MM.1S (cell line): Measurements from ENCODE around the gene ATXN10.
A peak's percentile ranks its signal among the peaks of the same experiment; 100 is the strongest.

Experiments used
- DNase-seq: peaks from one replicate; pipeline ENCODE4 v3.0.0-alpha.2; 2015
- H2AFZ ChIP-seq: fragments of 300-600 bp; sonication (generic); 2 replicates; pipeline ENCODE4 v1.6.0; 2016; ENCODE audit warnings: antibody characterized with exemption, low read length
- H3F3A ChIP-seq: fragments of 300-600 bp; sonication (generic); 2 replicates; pipeline ENCODE4 v1.6.1; 2016; ENCODE audit warnings: mild to moderate bottlenecking, antibody characterized with exemption, low read length, moderate library complexity, mixed read lengths; ENCODE audit not compliant: insufficient read depth
- H3K27ac ChIP-seq: fragments of 300-600 bp; sonication (generic); 2 replicates; pipeline ENCODE4 v1.5.1; 2016; ENCODE audit warnings: mild to moderate bottlenecking, low read length
- H3K27me3 ChIP-seq: fragments of 300-600 bp; sonication (generic); replicated peaks from 2 replicates; pipeline ENCODE4 v1.6.0; 2016; ENCODE audit warnings: low read length; ENCODE audit not compliant: insufficient read depth
- H3K36me3 ChIP-seq: fragments of 300-600 bp; sonication (generic); replicated peaks from 2 replicates; pipeline ENCODE4 v1.6.1; 2016; ENCODE audit warnings: mild to moderate bottlenecking, low read length, mixed read lengths; ENCODE audit not compliant: insufficient read depth
- H3K4me1 ChIP-seq: fragments of 300-600 bp; sonication (generic); 2 replicates; pipeline ENCODE4 v1.6.1; 2016; ENCODE audit warnings: low read length, mixed read lengths
- H3K4me2 ChIP-seq: fragments of 300-600 bp; sonication (generic); 2 replicates; pipeline ENCODE4 v1.6.0; 2016; ENCODE audit warnings: low read depth, low read length
- H3K4me3 ChIP-seq: fragments of 300-600 bp; sonication (generic); 2 replicates; pipeline ENCODE4 v1.5.1; 2016; ENCODE audit warnings: low read length, mixed read lengths
- H3K79me2 ChIP-seq: fragments of 300-600 bp; sonication (generic); 2 replicates; pipeline ENCODE4 v1.6.1; 2016; ENCODE audit warnings: mixed run types, low read length, mixed read lengths
- H3K9ac ChIP-seq: fragments of 300-600 bp; sonication (generic); 2 replicates; pipeline ENCODE4 v1.6.1; 2016; ENCODE audit warnings: low read length, mixed read lengths
- H3K9me2 ChIP-seq: fragments of 300-600 bp; sonication (generic); replicated peaks from 2 replicates; pipeline ENCODE4 v1.6.1; 2016; ENCODE audit warnings: mild to moderate bottlenecking, low read length, mixed read lengths; ENCODE audit not compliant: insufficient read depth
- H3K9me3 ChIP-seq: fragments of 300-600 bp; sonication (generic); replicated peaks from 2 replicates; pipeline ENCODE4 v1.6.1; 2016; ENCODE audit warnings: mild to moderate bottlenecking, low read length, mixed read lengths; ENCODE audit not compliant: insufficient read depth
- H4K20me1 ChIP-seq: fragments of 300-600 bp; sonication (generic); 2 replicates; pipeline ENCODE4 v1.6.1; 2016; ENCODE audit warnings: mild to moderate bottlenecking, low read length, moderate library complexity, mixed read lengths; ENCODE audit not compliant: insufficient read depth
- EZH2 ChIP-seq: fragments of 300-600 bp; sonication (generic); optimal IDR thresholded peaks from 2 replicates; pipeline ENCODE3; 2017; ENCODE audit warnings: low read depth, mild to moderate bottlenecking, antibody characterized with exemption, low read length, mixed read lengths
- EZH2phosphoT487 ChIP-seq: fragments of 300-600 bp; sonication (generic); IDR thresholded peaks from 2 replicates; pipeline ENCODE4 v1.6.1; 2018; ENCODE audit warnings: antibody characterized with exemption, low read length
- TF ChIP-seq, protein P1 (sequence below): fragments of 300-600 bp; sonication (generic); IDR thresholded peaks from 2 replicates; pipeline ENCODE4 v1.5.1; 2016; ENCODE audit warnings: antibody characterized with exemption, low read length, mixed read lengths

ATXN10 gene

DNA sequence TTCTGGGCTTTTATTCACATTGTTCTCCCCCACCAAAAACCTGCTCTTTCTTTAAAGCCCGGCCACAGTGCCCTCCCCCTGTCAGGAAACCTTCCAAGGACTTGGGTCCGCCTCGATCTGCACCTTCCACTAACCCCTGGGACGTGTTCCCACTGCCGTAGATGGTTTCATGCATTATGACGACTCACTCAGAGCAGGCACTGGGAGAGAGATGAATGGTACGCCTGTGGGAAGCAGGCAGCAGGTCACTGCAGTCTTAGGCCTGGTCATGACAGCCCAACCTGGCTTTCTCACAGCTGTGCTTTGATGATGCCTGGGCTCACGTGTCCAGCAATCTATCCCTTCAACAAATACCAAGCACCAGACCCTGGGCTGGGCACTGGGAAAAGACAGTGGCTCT, 189.6 kb downstream of the ATXN10 start:
- Histone ChIP-seq H3K27me3 (no peaks in the 10 kb centered on the region), H3K27ac (no peak overlapping the region), H3K79me2 (no peaks in the 10 kb centered on the region), H3K9me3 (no peaks in the 10 kb centered on the region), H3K9me2 (no peaks in the 10 kb centered on the region), H4K20me1 (no peaks in the 10 kb centered on the region), H3K4me3 (no peak overlapping the region), H3K4me1 (no peaks in the 10 kb centered on the region), H3F3A (no peaks in the 10 kb centered on the region), H3K4me2 (no peak overlapping the region), H3K36me3 (no peaks in the 10 kb centered on the region), H2AFZ (no peak overlapping the region), H3K9ac (no peak overlapping the region)
- TF ChIP-seq EZH2, result no peak
- TF ChIP-seq, protein P1, sequence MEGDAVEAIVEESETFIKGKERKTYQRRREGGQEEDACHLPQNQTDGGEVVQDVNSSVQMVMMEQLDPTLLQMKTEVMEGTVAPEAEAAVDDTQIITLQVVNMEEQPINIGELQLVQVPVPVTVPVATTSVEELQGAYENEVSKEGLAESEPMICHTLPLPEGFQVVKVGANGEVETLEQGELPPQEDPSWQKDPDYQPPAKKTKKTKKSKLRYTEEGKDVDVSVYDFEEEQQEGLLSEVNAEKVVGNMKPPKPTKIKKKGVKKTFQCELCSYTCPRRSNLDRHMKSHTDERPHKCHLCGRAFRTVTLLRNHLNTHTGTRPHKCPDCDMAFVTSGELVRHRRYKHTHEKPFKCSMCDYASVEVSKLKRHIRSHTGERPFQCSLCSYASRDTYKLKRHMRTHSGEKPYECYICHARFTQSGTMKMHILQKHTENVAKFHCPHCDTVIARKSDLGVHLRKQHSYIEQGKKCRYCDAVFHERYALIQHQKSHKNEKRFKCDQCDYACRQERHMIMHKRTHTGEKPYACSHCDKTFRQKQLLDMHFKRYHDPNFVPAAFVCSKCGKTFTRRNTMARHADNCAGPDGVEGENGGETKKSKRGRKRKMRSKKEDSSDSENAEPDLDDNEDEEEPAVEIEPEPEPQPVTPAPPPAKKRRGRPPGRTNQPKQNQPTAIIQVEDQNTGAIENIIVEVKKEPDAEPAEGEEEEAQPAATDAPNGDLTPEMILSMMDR, result no peak
- DNase-seq, result no peak

DNA sequence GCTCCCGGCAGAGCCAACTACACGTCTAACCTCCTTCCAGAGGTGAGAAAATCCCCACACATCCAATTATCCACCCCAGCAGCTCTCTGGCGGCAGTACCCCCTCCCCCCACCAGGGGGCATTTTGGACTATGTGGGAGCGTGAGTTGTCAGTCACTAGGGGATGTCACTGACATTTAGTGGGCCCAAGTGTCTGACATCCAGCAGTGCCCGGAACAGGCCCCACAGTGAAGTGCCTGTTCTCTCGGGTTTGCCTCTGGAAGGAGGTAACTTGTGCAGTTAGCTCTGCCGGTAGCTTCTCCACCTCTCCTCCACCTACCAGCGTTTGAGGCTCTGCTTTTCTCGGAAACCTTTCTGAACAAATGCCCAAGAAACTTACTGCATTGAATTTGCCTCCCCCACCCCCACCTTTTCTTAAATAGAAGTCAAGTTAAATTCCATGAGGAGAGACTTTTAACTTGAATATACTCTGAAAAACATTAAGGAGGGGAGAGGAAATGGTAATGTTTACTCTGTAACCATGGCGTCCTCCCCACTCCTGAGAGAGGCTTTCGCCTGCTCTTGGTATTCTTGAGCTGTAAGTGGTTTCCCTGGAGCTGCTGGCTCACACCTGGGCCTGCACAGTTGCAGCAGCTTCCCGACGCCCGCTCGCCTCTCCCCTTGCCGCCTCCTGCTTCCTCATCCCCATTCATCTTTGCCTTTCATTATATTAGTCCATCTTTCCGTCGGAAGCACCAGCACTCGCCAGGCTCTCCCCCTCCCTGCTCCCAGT, 192.5 kb downstream of the ATXN10 start:
- H4K20me1 ChIP-seq, result no peaks in the 10 kb centered on the region

DNA sequence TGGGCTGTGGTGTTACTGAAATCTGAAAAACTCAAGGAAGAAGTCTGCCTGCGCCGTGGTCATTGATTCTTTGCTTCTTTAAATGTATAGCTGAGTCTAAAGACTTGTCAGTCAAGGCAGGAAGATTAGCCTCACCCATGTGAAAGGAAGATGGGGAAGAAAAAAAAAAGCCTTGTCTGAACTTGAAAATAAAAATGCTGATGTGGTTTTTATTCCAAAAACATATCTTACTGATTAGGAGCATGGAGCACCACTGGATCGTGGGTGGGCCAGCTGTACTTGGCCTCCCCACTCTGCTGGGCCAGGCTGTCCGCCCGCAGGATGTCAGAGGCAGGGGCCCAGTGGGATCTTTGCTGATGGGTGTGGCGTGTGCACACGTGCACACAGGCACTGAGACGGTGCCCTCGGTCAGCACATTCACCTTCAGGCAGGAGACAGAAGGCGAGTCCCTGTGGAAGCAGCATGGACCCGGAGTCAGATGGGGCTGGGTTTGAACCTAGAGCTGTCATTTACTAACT, 193.4 kb downstream of the ATXN10 start:
- TF ChIP-seq, protein P1, result no peak
- no peak for TF ChIP-seq EZH2
- no peak for TF ChIP-seq EZH2phosphoT487
- no peaks in the 10 kb centered on the region for H3K9me3 ChIP-seq
- H3K36me3 ChIP-seq, result no peaks in the 10 kb centered on the region
- H3K9ac ChIP-seq, result no peak overlapping the region
- H3F3A ChIP-seq, result no peaks in the 10 kb centered on the region
- no peaks in the 10 kb centered on the region for H4K20me1 ChIP-seq
- H3K9me2 ChIP-seq, result no peaks in the 10 kb centered on the region
- H3K27me3 ChIP-seq, result no peaks in the 10 kb centered on the region
- no peak overlapping the region for H3K27ac ChIP-seq
- H3K79me2 ChIP-seq, result no peaks in the 10 kb centered on the region
- no peaks in the 10 kb centered on the region for H3K4me1 ChIP-seq
- H2AFZ ChIP-seq, result no peak overlapping the region
- no peak overlapping the region for H3K4me3 ChIP-seq
- no peak for DNase-seq
- no peak overlapping the region for H3K4me2 ChIP-seq

More for the DNA sequence above, 192.5 kb downstream of the ATXN10 start:
- Histone ChIP-seq H3K4me3 (no peak overlapping the region), H3K36me3 (no peaks in the 10 kb centered on the region), H3F3A (no peaks in the 10 kb centered on the region), H3K9ac (no peak overlapping the region), H3K27ac (no peak overlapping the region), H3K27me3 (no peaks in the 10 kb centered on the region), H2AFZ (no peak overlapping the region), H3K79me2 (no peaks in the 10 kb centered on the region), H3K4me2 (no peak overlapping the region), H3K9me3 (no peaks in the 10 kb centered on the region), H3K9me2 (no peaks in the 10 kb centered on the region), H3K4me1 (no peaks in the 10 kb centered on the region)
- no peak for TF ChIP-seq EZH2
- TF ChIP-seq, protein P1, result peak; percentile 91
- peak; percentile 45 for DNase-seq
